Measurements from ENCODE around the gene KSR2. TPM values are rescaled to one million over a fixed set of nuclear protein-coding genes. Genes with fewer than 3 reads are reported as not detected.

Gene KSR2
- total and polyA plus RNA-seq, 10 of the 15 experiments (the other 5 are each of a cell fraction or from before 2014, with no cell fraction given): under 0.01 to 1.5 (median 0.01) TPM; not detected in 3

DNA sequence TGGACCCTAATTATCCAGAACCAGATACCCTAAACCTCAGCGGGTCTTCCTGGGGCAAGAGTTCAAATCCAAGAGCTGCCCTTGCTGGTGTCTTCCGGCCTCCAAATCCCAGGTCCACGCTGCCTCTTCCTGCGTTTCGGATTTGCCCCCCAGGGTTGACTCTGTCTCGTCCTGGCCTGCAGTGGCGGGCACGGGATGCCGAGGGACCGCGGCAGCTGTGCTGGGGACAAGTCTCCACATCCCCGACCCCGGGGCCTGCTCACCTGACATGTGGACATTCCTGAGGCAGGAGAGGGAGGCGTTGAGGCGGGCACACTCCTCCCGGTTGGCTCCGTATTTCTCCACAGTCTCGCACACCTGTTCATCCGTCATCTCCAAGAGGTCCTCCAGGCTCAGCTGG, 113.6 kb downstream of the KSR2 start:
- Histone ChIP-seq H3K4me3 (no peak overlapping the region), H3K9ac (ENCODE audit: control insufficient read depth, insufficient read depth, low read length) (no peak overlapping the region), H3K4me1 (ENCODE audit: control insufficient read depth, insufficient read depth, low read length) (no peaks in the 10 kb centered on the region), H3K4me2 (ENCODE audit: control insufficient read depth, insufficient read depth) (no peak overlapping the region), H3K27ac (ENCODE audit: control insufficient read depth, insufficient read depth) (no peak overlapping the region), H3K9me3 (replicated peaks; ENCODE audit: control insufficient read depth, insufficient read depth, low read length) (no peaks in the 10 kb centered on the region; the same call in 2 of the 3 replicates), H3K27me3 (replicated peaks in 1 of 2; ENCODE audit: control insufficient read depth in 2 of 2, insufficient read depth in 2 of 2, low read length in 1 of 2) (no peaks in the 10 kb centered on the region), H3K36me3 (ENCODE audit: control insufficient read depth in 2 of 2, insufficient read depth in 2 of 2, low read length in 1 of 2) (no peaks in the 10 kb centered on the region), H3K79me2 (ENCODE audit: control insufficient read depth, insufficient read depth, low read length) (no peaks in the 10 kb centered on the region), H2AFZ (ENCODE audit: control insufficient read depth, low read depth, low read length) (no peak overlapping the region), H4K20me1 (ENCODE audit: control insufficient read depth, insufficient read depth) (no peaks in the 10 kb centered on the region)
- no peak for DNase-seq (ENCODE audit: low read depth, low spot score)
- no TSS peak for BruUV-seq (replicated peaks)
- WGBS (ENCODE audit: insufficient coverage, insufficient replicate concordance, low lambda C conversion rate, missing lambda C conversion rate): 69% methylated on average over 16 of the region's 19 CpGs
- no peak for ATAC-seq
- ChIA-PET CTCF (interaction anchor here (0.6 to 4.9 kb wide), 9 partner anchors 10 to 1032 kb away, joined by 3 to 50 read pairs (median 4); no protein-coding TSS in a partner anchor), SMC1A (ENCODE audit: uncharacterized antibody, unreplicated experiment) (interaction anchor here (0.6 to 1.0 kb wide), 2 partner anchors 138 to 487 kb away, joined by 4 to 5 read pairs; no protein-coding TSS in a partner anchor), RAD21 (ENCODE audit: unreplicated experiment) (no interaction called here), POLR2A (no interaction called here)
- intact Hi-C loops (cut with micrococcal nuclease; ENCODE audit: unreplicated experiment): no loop called here
- in situ Hi-C loops (cut with MboI): no loop called here
- FAIRE-seq: no peak
- TF ChIP-seq BMI1 (IDR thresholded peaks at IDR 0.05; ENCODE audit: borderline replicate concordance) (no peak), SIN3A (IDR thresholded peaks at IDR 0.05; ENCODE audit: low read depth, low read length) (no peak), KDM1A (IDR thresholded peaks at IDR 0.05; ENCODE audit: borderline replicate concordance) (no peak), HDAC6 (IDR thresholded peaks at IDR 0.05; ENCODE audit: unreplicated experiment) (no peak)
- TF ChIP-seq, protein P1, sequence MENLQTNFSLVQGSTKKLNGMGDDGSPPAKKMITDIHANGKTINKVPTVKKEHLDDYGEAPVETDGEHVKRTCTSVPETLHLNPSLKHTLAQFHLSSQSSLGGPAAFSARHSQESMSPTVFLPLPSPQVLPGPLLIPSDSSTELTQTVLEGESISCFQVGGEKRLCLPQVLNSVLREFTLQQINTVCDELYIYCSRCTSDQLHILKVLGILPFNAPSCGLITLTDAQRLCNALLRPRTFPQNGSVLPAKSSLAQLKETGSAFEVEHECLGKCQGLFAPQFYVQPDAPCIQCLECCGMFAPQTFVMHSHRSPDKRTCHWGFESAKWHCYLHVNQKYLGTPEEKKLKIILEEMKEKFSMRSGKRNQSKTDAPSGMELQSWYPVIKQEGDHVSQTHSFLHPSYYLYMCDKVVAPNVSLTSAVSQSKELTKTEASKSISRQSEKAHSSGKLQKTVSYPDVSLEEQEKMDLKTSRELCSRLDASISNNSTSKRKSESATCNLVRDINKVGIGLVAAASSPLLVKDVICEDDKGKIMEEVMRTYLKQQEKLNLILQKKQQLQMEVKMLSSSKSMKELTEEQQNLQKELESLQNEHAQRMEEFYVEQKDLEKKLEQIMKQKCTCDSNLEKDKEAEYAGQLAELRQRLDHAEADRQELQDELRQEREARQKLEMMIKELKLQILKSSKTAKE (IDR thresholded peaks at IDR 0.05; ENCODE audit: low read depth, poor library complexity, severe bottlenecking): no peak

Measured in GM12878 (cell line).